IPS DF 19.7 (cell line): Measurements from ENCODE around the gene COPG1.
"Not testable (repeated sequence)": the region's sequence is repeated elsewhere in the genome, so short reads cannot be mapped to it uniquely, and the experiment has no call there.

ENCODE experiments used
- DNase-seq: peaks from one replicate; pipeline ENCODE4 v3.0.0-alpha.2; 2013; ENCODE audit warnings: low read depth, low spot score

The COPG1 gene

DNA sequence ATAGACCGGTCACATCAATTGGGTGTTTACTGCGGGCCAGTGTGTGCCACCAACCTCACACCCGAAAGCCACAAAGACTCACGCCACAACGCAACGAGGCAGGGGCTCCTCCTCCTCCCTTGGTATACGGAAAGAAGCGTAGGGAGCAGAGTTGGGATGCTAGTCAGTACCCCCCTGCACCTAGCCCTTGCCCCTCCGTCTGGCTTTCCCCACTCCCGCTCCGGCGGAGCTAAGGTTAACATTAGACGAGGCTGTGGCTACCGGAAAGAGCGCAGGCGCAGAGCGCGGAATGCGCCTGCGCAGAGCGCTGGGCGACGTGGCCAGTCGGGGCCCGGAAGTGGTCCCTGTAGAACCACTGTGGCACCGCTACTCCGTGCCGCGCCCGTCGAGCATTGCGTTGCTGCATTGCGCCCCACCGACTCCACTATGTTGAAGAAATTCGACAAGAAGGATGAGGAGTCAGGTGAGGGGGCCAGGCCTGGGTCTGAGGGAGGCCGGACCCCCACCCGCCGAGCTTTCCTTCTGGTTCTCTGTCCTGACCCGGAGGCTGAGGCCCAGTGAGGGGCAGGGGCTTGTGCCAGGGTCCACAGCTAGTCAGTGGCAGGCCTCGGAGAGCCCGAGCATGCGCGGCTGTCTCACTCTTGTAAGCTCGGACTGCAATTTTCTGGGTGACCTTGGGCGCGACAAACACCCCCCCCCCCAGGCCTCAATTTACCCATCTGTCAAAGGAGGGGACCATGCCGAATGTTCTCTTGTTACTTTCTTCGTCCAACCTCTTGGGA is at the start of gene COPG1:
Gene COPG1 (plus strand): TSS at position 323 of the 782 bp plus-strand sequence. CDS start 104 bp downstream, at position 427.
- no peak for DNase-seq

- DNase-seq, result no peak
Observed at GRCh38 chr3:129204473-129204872, 44.9 kb upstream of the COPG1 start.

DNA sequence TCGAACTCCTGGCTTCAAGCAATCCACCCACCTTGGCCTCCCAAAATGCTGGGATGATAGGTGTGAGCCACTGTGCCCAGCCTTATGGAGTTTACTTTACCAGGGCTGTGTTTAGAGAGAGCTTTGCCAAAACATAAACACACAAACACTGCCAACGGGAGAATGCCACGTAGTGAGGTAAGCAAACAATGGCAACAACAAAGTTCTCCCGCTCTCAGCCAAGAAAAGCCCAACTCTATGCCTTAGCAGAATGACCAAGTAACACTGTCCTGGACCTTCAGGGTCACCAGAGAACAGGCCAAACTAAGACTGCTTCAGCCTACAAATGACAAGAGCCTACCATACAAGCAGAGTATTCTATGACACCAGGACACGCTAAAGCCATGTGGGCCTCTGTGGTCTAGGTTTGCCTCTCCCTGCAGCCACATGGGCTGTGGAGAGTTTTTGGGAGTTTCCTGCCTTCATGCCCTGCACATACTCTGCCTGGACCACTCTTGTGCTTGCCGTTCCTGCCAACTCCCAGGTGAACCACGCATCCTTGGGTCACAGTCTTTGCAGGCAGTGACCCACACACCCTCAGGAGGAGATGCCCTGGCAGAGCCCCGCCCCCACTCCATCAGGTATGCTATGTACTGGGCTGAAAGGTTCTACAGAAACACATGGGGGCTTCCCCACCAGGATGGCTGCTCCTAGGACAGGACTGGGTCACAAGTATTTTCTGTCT is 44.1 kb upstream of the COPG1 start:
- no peak for DNase-seq

DNA sequence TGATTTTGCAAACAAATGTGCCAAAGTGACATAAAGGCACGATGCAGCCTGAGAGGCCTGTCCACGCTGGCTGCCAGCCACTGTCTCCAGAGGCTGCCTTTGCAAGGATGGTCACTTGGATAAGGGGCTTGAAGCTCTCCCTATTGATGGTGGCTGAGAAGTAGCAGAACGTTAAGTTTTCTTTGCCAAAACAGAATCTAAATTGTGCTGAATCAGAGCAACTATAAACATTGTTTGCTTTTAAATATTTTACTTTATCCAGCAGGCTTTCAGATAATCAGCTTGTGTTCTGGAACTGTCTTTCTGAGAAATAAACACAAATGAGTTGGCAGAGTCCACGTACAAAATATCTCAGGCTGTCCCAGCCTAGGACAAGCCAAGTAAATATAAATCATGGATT is 41.9 kb upstream of the COPG1 start:
- no peak for DNase-seq

DNA sequence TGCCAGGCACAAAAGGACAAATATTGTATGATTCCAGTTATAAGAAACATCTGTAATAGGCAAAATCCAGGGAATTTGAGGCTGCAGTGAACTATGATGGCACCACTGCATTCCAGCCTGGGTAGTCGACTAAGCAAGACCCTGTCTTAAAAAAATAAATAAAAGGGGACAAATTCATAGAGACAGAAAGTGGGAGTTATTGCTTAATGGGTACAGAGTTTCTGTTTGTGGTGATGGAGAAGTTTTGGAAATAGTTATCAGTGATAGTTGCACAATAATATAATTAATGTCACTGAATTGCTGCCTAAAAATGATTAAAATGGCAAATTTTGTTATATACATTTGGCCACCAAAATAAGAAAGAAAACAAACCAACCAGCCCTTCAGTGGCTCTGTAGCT is 38.1 kb upstream of the COPG1 start:
- no peak for DNase-seq

GRCh38 chr3:129211772-129212171 is 37.6 kb upstream of the COPG1 start:
- DNase-seq, result no peak

DNA sequence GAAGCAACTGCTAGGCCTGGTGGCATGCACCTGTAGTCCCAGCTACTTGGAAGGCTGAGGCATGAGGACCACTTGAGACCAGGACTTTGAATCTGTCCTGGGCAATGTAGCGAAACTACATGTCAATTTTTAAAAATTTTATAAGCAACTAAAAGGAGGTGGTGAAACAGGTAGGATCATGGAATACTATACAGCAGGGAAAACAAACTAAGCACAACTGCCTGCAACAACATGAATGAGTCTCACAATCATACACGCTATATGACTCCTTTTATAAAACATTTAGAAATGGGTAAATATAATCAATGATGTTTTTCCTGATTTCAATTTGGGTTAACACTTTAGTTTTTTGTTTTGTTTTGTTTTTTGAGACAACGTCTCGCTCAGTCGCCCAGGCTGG is 36.2 kb upstream of the COPG1 start:
- DNase-seq, result no peak

DNA sequence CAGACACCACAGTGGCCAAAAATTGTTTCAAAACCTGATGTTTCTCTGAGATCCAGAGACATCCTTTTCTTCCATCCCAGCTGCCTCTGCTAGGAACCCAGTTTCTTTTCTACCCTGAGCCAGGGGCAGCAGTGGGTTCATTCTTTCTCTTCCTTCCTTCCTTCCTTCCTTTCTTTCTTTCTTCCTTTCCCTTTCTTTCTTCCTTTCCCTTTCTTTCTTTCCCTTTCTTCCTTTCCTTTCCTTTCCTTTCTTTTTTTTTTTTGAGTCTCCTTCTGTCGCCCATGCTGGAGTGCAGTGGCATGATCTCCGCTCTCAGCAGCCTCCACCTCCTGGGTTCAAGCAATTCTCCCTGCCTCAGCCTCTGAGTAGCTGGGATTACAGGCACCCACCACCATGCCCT is 30.7 kb upstream of the COPG1 start:
- DNase-seq, result no peak

- not testable (repeated sequence) for DNase-seq
Observed at GRCh38 chr3:129224387-129224786, 25.0 kb upstream of the COPG1 start.

- DNase-seq, result no peak
Observed at GRCh38 chr3:129224984-129225393, 24.4 kb upstream of the COPG1 start.

DNA sequence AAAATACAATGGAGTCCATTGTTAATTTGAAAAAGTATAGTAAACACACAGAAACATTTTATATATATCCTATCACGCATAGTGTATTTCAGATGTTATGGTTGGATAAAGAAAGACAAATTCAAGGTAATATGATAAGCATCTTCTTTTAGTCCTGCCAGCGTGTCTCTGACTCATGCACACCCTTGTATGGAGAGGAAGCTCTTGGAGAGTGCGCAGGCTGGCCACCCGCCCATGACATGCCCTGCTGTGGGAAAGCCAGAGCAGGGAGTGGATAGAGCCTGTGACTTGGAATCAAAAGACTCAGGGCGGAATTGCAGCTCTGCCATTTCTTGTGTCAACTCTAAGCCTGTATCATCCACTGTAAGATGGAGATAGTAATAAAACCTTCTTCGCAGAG is 23.0 kb upstream of the COPG1 start:
- no peak for DNase-seq

DNA sequence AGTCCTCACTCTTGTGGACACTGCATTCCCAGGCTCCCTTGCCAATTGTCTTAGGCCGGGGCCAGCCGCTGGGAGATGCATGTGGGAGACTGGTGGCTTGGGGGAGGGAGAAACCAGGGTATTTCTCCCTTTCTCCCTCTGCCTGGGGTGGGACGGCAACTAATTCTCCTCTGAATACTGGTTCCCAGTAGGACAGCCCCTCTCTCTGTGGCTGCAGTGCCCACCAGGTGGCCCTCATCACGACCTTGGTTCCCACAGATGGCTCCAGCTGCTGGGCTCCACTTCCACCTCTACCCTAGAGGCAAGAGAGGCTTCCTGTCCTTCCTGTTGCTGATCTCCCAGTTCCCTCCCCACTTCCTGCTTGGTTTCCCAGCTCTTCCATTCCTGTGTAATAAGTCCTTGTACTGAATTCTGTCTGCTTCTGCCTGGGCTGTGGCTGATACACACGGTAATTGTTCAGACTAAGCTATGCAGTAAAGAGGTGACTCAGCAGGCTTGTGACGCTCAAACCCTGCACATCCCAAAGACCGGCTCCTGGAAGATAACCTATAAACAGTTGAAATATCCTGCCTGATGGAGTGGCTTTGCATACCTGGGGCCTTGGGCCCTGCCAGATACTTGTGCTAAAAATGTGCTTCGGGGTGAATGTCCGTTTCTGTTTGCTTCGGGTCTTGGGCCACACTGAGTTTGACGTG is 20.4 kb upstream of the COPG1 start:
- no peak for DNase-seq

GRCh38 chr3:129230311-129231019 is 18.9 kb upstream of the COPG1 start:
- DNase-seq, result no peak

GRCh38 chr3:129231331-129232119 is 17.9 kb upstream of the COPG1 start:
- no peak for DNase-seq

DNA sequence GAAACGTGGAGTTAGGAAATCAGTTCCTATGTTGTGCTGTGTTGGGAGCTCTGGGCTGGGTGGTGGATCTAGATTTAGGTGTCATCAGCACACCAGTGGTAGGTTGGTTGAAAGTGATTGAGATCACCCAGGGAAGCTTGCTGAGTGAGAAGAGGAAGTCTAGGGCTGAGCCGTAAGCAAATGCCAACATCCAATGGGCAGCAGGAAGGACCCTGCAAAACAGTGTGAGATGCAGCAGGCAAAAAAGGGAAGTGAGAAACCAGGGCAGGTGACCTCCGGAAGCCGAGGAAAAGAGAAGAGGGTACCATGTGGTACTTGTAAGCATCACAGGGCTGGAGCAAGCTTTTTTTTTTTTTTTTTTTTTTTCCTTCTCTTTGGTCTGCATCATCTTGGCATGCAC is 15.9 kb upstream of the COPG1 start:
- DNase-seq, result no peak

- DNase-seq, result no peak
Observed at GRCh38 chr3:129234441-129234840, 15.0 kb upstream of the COPG1 start.

DNA sequence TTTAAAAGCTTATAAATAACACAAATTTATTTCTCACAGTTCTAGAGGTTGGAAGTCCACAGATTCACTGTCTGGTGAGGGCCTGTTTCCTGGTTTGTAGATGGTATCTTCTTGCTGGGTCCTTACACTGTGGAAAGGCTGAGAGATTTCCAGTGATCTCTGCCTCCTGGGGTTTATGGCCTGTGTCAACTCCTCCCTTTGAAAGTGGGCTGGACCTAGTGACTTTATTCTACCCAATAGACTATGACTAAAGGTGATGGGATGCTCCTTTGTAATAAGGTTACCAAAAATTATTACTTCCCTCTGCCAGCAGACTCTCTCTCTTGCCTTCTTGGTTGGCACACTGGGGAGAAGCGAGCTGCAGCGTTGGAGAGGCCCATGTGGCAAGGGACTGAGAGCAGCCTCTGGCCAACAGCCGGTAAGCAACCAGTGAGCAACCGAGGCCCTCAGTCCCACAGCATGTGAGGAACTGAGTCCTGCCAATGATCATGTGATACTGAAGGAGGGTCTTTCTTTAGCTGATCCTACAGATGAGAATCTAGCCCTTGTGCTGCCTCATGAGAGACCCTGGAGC is 14.0 kb upstream of the COPG1 start:
- no peak for DNase-seq

DNA sequence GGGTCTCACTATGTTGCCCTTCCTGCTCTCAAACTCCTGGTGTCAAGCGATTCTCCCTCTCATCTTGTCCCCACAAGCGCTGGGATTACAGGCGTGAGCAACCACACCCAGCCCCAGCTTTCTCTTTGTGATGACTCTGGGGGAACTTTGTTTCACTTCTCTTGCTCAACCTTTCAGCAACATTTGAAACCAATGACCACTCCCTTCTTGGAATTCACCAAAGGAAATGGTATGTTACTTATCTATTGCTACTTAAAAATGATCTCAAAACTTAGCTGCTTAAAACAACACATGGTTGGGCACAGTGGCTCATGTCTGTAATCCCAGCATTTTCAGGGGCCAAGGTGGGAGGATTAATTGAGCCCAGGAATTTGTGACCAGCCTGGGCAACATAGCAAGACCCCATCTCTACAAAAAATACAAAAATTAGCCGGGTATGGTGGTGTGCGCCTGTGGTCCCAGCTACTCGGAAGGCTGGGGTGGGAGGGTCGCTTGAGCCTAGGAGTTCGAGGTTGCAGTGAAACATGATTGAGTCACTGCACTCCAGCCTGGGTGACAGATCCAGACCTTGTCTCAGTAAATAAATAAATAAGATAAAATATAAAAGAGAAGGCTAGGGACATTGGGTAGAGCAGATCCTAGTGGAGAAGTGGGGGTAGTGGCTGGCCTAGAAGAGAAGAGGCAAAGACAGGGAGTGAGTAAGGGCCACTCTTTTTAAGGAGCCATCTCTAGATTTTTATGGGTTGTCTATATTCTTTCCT is 10.3 kb upstream of the COPG1 start:
- DNase-seq, result no peak

DNA sequence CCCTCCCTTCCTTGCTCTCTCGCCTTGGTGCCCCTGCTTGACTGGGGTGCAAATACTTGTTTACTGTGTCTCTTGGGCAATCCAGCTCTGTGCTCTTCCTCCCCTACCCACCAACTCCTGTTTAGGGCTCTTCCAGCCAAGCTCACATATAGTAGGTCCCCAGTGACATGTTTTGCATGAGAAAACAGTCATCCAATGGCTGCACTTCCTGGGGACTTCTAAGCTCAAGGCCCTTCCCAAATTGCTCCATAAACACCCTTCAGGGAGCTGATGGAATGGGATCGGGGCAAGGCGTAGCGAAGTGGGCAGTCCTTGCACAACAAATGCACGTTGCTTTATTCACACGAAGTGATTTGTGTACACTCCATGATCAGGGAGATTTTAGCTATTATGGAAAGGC is 9.4 kb upstream of the COPG1 start:
- no peak for DNase-seq

DNA sequence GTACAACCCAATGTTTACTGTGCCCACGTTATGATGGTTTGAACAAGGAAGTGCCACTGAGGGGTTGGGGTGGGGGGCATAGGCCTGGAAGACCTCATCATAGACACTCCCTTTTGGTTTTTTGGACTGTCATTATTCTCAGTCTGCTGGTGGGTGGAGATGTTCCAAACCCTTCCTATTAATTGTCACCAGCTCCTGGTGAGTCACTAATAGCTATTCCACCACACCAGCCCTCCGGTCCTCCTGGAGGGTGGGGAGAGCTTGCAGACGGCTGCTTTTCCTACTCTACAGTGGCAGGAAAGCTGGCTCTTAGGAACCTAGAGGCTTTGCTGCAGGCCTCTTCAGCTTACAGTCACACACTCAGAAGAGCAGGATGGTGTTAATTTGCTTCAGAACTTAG is 9.0 kb upstream of the COPG1 start:
- no peak for DNase-seq
